ENCODE data around the gene CTSF. TPM values are rescaled to one million over a fixed set of nuclear protein-coding genes. Genes with fewer than 3 reads are reported as not detected.

Gene CTSF
- total and polyA plus RNA-seq, 2 donors (not counting 1 experiment from before 2014, with no cell fraction given) = 16.6 to 20.9 TPM

GRCh38 chr11:66617155-66617834 is 48.9 kb upstream of the CTSF start:
- under 1% methylated on average over 29 of the region's 38 CpGs for WGBS (ENCODE audit: insufficient coverage)
- Mint-ChIP-seq H3K4me1 (peaks cover 59% of the 10 kb centered on the region), H3K4me3 (peak overlapping the region; percentile 99), H3K9me3 (ENCODE audit: insufficient read depth) (no peaks in the 10 kb centered on the region), H3K27ac (peak overlapping the region; percentile 99), H3K27me3 (no peaks in the 10 kb centered on the region)
- Histone ChIP-seq H3K36me3 (replicated peaks in 1 of 2; ENCODE audit: control extremely low read depth in 1 of 2, control insufficient read depth in 1 of 2, extremely low read depth in 1 of 2, insufficient read depth in 2 of 2, low read length in 1 of 2) (peaks cover 0 to 24% of the 10 kb centered on the region in 2 experiments), H4K20me1 (ENCODE audit: control insufficient read depth, insufficient read depth, low read length, poor library complexity, severe bottlenecking) (peaks cover 51% of the 10 kb centered on the region), H2AFZ (ENCODE audit: insufficient read depth, low read depth, low read length, poor library complexity, severe bottlenecking) (peak overlapping the region; percentile 96), H3K4me1 (ENCODE audit: control insufficient read depth in 2 of 2, insufficient read depth in 2 of 2, low read length in 2 of 2) (peaks cover 48 to 64% of the 10 kb centered on the region in 2 donors), H3K9ac (ENCODE audit: low read length) (peak overlapping the region; percentile 91), H3K4me3 (ENCODE audit: control extremely low read depth in 1 of 5, extremely low read depth in 1 of 5, insufficient read depth in 1 of 5, low read depth in 2 of 5, low read length in 4 of 5) (peak overlapping the region; percentile 69 to 97 (median 94)), H3K27ac (ENCODE audit: low read length in 2 of 2) (peak overlapping the region; percentile 85 to 90), H3K4me2 (replicated peaks; ENCODE audit: low read depth, low read length, poor library complexity, severe bottlenecking) (peak overlapping the region; percentile 99), H3K27me3 (replicated peaks in 1 of 4; ENCODE audit: control extremely low read depth in 1 of 4, control insufficient read depth in 3 of 4, insufficient read depth in 4 of 4, low read length in 3 of 4) (no peaks in the 10 kb centered on the region), H3K79me2 (ENCODE audit: control insufficient read depth, insufficient read depth, low read length) (peaks cover 95% of the 10 kb centered on the region), H3K9me3 (ENCODE audit: control extremely low read depth in 1 of 3, control insufficient read depth in 2 of 3, insufficient read depth in 1 of 3, low read length in 2 of 3) (no peaks in the 10 kb centered on the region)
- ChIA-PET CTCF (interaction anchor here (1.0 to 4.5 kb wide), 8 partner anchors 11 to 61 kb away, joined by 3 to 32 read pairs (median 8); partner anchors contain the start of genes CCDC87, CCS, RBM4 and RBM4B), POLR2A (interaction anchor here (0.6 to 5.2 kb wide), 10 partner anchors 8 to 1242 kb away, joined by 3 to 53 read pairs (median 7); partner anchors contain the start of genes CCDC87, CCS, RBM4 and RBM4B)
- ATAC-seq (ENCODE audit: low read depth) (no peak), DNase-seq (no peak)
- intact Hi-C loops (cut with micrococcal nuclease) = loop anchor here (1.0 to 2.0 kb wide), 2 partner anchors 38 to 70 kb away; partner anchors contain the start of genes ACTN3 and ZDHHC24
- TF ChIP-seq, protein P1, sequence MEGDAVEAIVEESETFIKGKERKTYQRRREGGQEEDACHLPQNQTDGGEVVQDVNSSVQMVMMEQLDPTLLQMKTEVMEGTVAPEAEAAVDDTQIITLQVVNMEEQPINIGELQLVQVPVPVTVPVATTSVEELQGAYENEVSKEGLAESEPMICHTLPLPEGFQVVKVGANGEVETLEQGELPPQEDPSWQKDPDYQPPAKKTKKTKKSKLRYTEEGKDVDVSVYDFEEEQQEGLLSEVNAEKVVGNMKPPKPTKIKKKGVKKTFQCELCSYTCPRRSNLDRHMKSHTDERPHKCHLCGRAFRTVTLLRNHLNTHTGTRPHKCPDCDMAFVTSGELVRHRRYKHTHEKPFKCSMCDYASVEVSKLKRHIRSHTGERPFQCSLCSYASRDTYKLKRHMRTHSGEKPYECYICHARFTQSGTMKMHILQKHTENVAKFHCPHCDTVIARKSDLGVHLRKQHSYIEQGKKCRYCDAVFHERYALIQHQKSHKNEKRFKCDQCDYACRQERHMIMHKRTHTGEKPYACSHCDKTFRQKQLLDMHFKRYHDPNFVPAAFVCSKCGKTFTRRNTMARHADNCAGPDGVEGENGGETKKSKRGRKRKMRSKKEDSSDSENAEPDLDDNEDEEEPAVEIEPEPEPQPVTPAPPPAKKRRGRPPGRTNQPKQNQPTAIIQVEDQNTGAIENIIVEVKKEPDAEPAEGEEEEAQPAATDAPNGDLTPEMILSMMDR (IDR thresholded peaks at IDR 0.05) = no peak
- no peak for TF ChIP-seq EZH2 (IDR thresholded peaks at IDR 0.05; ENCODE audit: borderline replicate concordance, insufficient read depth, low read depth, low read length, poor library complexity, severe bottlenecking)
